Heart right ventricle (tissue), 16 donors: ENCODE data around the gene GCLC. TPM values are rescaled to one million over a fixed set of nuclear protein-coding genes. Genes with fewer than 3 reads are reported as not detected.

ENCODE experiments used
- ATAC-seq, 8 donors: fragments of 200-7000 bp; cut with Tn5 transposase; one replicate each; pipeline ENCODE4 v1.9.1; 2020; ENCODE audit warnings: mild to moderate bottlenecking in 8 of 8, moderate library complexity in 8 of 8, moderate number of reproducible peaks in 1 of 8
- DNase-seq, 2 donors: peaks; one replicate each; pipeline ENCODE4 v3.0.0-alpha.2; 2020
- H3K27ac ChIP-seq, 10 donors: fragments of 200-600 bp; sonication (generic) in 2 of 10; one replicate each; pipeline versions ENCODE4 v1.5.0 to v1.8.0; 2020 to 2022; ENCODE audit warnings: mild to moderate bottlenecking in 3 of 10
- H3K27me3 ChIP-seq, 7 donors: fragments of 200-600 bp; one replicate each; pipeline ENCODE4 v1.8.0; 2021 to 2022; ENCODE audit warnings: mild to moderate bottlenecking in 2 of 7
- H3K36me3 ChIP-seq, 9 donors: fragments of 200-600 bp; sonication (generic) in 1 of 9; one replicate each; pipeline versions ENCODE4 v1.5.0 to v1.8.0; 2020 to 2022; ENCODE audit warnings: mild to moderate bottlenecking in 2 of 9
- H3K4me1 ChIP-seq, 9 donors: fragments of 200-600 bp; sonication (generic) in 1 of 9; one replicate each; pipeline versions ENCODE4 v1.5.0 to v1.8.0; 2020 to 2022; ENCODE audit warnings: mild to moderate bottlenecking in 4 of 9
- H3K4me3 ChIP-seq, 10 donors: fragments of 200-600 bp; sonication (generic) in 2 of 10; one replicate each; pipeline versions ENCODE4 v1.5.0 to v1.8.0; 2020 to 2022; ENCODE audit warnings: mild to moderate bottlenecking in 7 of 10, moderate library complexity in 2 of 10
- H3K9me3 ChIP-seq, 11 donors: fragments of 200-600 bp in 10 of 11; sonication (generic) in 2 of 11; one replicate each; pipeline versions ENCODE4 v1.5.0 to v1.8.0; 2013 to 2022; ENCODE audit warnings: mild to moderate bottlenecking in 2 of 11, control low read depth in 1 of 11, moderate library complexity in 1 of 11
- WGBS, 2 donors: extraction: QIAGEN DNeasy Blood & Tissue Kit; methylation state at CpG; one replicate each; pipeline ENCODE4 v1.1.7; 2013; ENCODE audit warnings: inconsistent platforms in 1 of 2; 5-methylcytosine and 5-hydroxymethylcytosine counted together
- intact Hi-C, 10 donors: fragments of 100-400 bp; cut with DNase I; formaldehyde crosslinking; loops; one replicate each; pipeline versions ENCODE4 v1.11.1 to v1.14.2; 2022
- polyA plus RNA-seq, 2 donors: library from polyadenylated mRNA; stranded (reverse); fragments of 200-250 nt; gene quantifications; one replicate each; pipeline ENCODE4 v1.2.3, GENCODE V29; 2013
- total RNA-seq, 10 donors: library from RNA; stranded (reverse); fragmentation: NEBNext Ultra II Directional in 3 of 10; extraction: Animal tissue kit (Norgen Biotek cat#: 25700) in 3 of 10; gene quantifications; one replicate each; pipeline versions ENCODE4 v1.2.1 to v1.2.4, GENCODE V29; 2021 to 2023
- TF ChIP-seq, protein P1 (sequence below), 9 donors: fragments of 200-600 bp; sonication (generic) in 2 of 9; IDR thresholded peaks; one replicate each; pipeline versions ENCODE4 v1.5.0 to v1.8.0; 2021 to 2022; ENCODE audit warnings: antibody characterized with exemption in 9 of 9, mild to moderate bottlenecking in 5 of 9, moderate library complexity in 1 of 9
- donor health status: Arrhythmogenic right ventricular cardiomyopathy.
- donor health status: ischemic (EF 13 %, LVEDD 7.1; RV severe dilation, severe dysfunction).
- donor health status: healthy with polysubstance abuse.
- donor health status: DM: no; HTN: yes; CAD: no.
- donor health status: DM: no; HTN: no; CAD: no.
- donor health status: ischemic (EF 25% LVEDD 6.9; RV normal size, moderate dysfunction).
- donor health status: ischemic (EF 25% LVEDD 5.7; RV mildly dilated, moderate dysfunction).
- donor health status: healthy.
- donor health status: DM: yes; HTN: yes; CAD: no.
- donor health status: Ischemic cardiomyopathy.
- donor health status: ischemic (EF 35%, LVEDD 5.7; RV mildly dilated, moderate dysfunction).
- donor health status: nonischemic (EF 11% LVEDD 7.7; RV severe dilation, severe dysfunction).
- donor health status: DM: yes; HTN: yes; CAD: no.
- donor health status: PGD.
- donor health status: ischemic (EF 29% LVEDD 5.4; RV normal size, mild dysfunction).
- donor health status: nonischemic (EF 23%, LVEDD 6.1; RV moderate dilation, normal function).

The GCLC gene
- total and polyA plus RNA-seq, 12 donors = 6.0 to 42.8 (median 34.2) TPM

GRCh38 chr6:53464483-53464882 is 80.4 kb downstream of the GCLC start:
- H3K27me3 ChIP-seq = no peaks in the 10 kb centered on the region
- TF ChIP-seq, protein P1, sequence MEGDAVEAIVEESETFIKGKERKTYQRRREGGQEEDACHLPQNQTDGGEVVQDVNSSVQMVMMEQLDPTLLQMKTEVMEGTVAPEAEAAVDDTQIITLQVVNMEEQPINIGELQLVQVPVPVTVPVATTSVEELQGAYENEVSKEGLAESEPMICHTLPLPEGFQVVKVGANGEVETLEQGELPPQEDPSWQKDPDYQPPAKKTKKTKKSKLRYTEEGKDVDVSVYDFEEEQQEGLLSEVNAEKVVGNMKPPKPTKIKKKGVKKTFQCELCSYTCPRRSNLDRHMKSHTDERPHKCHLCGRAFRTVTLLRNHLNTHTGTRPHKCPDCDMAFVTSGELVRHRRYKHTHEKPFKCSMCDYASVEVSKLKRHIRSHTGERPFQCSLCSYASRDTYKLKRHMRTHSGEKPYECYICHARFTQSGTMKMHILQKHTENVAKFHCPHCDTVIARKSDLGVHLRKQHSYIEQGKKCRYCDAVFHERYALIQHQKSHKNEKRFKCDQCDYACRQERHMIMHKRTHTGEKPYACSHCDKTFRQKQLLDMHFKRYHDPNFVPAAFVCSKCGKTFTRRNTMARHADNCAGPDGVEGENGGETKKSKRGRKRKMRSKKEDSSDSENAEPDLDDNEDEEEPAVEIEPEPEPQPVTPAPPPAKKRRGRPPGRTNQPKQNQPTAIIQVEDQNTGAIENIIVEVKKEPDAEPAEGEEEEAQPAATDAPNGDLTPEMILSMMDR (IDR thresholded peaks at IDR 0.05) = no peak
- no peaks in the 10 kb centered on the region for H3K9me3 ChIP-seq
- intact Hi-C loops = loop anchor here in 1 of 10 donors (10.0 kb wide), 1 partner anchor 160 kb away; no protein-coding TSS in a partner anchor
- no peaks in the 10 kb centered on the region for H3K36me3 ChIP-seq
- H3K4me3 ChIP-seq = no peak overlapping the region
- ATAC-seq (peak in 1 of 8 donors; percentile 8), DNase-seq (no peak)
- WGBS, 2 donors = 82 to 86% methylated on average over 5 of the region's 5 CpGs
- peaks cover 0 to 44% (median 11%) of the 10 kb centered on the region in 9 donors for H3K4me1 ChIP-seq
- H3K27ac ChIP-seq = no peak overlapping the region

- peak in 1 of 2 donors; percentile 16 for DNase-seq
- intact Hi-C loops = loop anchor here in 1 of 10 donors (10.0 kb wide), 1 partner anchor 157 kb away; no protein-coding TSS in a partner anchor
Measured at GRCh38 chr6:53461696-53462095, 83.2 kb downstream of the GCLC start.

DNA sequence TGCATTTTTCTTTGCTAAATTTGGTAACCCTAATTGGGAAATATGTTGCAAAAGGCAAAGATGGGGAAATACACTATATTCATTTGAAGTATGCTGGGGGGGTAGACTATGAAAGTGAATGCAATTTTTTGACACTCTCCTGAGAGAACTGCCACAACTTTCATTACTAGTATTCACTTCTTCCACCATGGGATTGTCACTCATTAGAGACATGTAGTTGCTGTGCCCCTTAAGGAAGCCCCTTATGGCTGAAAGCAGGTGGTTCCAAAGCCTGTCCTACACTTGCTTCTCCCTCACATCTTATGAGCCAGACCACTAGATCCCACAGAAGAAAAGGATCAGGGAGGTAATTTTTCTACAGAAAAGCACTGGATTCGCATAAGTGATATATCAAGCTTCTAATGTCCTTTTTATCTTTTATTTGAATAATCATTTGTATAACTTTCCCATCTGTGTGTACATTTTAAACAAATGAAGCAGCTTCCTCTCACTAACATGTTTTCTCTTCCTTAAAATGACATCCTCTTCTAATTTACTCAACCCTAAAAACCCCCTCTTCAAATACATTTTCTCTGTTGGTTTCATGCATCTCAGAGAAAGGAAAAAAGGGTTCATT is 83.8 kb downstream of the GCLC start:
- TF ChIP-seq, protein P1 (IDR thresholded peaks at IDR 0.05) = no peak
- peaks cover 0 to under 1% (median 0%) of the 10 kb centered on the region in 11 donors for H3K9me3 ChIP-seq
- DNase-seq (no peak), ATAC-seq (no peak)
- 71 to 86% methylated on average over 1 of the region's 1 CpG for WGBS, 2 donors
- intact Hi-C loops = loop anchor here in 1 of 10 donors (10.0 kb wide), 1 partner anchor 156 kb away; no protein-coding TSS in a partner anchor
- H3K4me1 ChIP-seq = peaks cover 0 to 44% (median 9%) of the 10 kb centered on the region in 9 donors
- H3K36me3 ChIP-seq = no peaks in the 10 kb centered on the region
- H3K27ac ChIP-seq = peak overlapping the region in 1 of 10 donors; percentile 54
- H3K4me3 ChIP-seq = no peak overlapping the region
- H3K27me3 ChIP-seq = no peaks in the 10 kb centered on the region

More at GRCh38 chr6:53461696-53462095, 83.2 kb downstream of the GCLC start:
- 35 to 51% methylated on average over 5 of the region's 5 CpGs for WGBS, 2 donors
- ATAC-seq = peak in 4 of 8 donors; percentile 34 to 70 (median 62)
- TF ChIP-seq, protein P1 (IDR thresholded peaks at IDR 0.05) = no peak
- Histone ChIP-seq H3K27me3 (no peaks in the 10 kb centered on the region), H3K4me1 (peaks cover 0 to 44% (median 9%) of the 10 kb centered on the region in 9 donors), H3K4me3 (no peak overlapping the region), H3K27ac (peak overlapping the region in 3 of 10 donors; percentile 0 to 54 (median 35)), H3K9me3 (no peaks in the 10 kb centered on the region), H3K36me3 (no peaks in the 10 kb centered on the region)

- intact Hi-C loops = no loop called here
- H3K9me3 ChIP-seq = peaks cover 0 to 13% (median 0%) of the 10 kb centered on the region in 11 donors
- H3K27ac ChIP-seq = no peak overlapping the region
- H3K36me3 ChIP-seq = no peaks in the 10 kb centered on the region
- 80 to 86% methylated on average over 3 of the region's 3 CpGs for WGBS, 2 donors
- ATAC-seq = no peak
- no peak for DNase-seq
- H3K4me1 ChIP-seq = peaks cover 0 to 27% (median 6%) of the 10 kb centered on the region in 9 donors
- H3K4me3 ChIP-seq = no peak overlapping the region
- no peaks in the 10 kb centered on the region for H3K27me3 ChIP-seq
- TF ChIP-seq, protein P1 (IDR thresholded peaks at IDR 0.05) = no peak
Measured at GRCh38 chr6:53458105-53458866, 86.6 kb downstream of the GCLC start.
